HepG2 (cell line): ENCODE measurements around the gene WSB2. TPM values are rescaled to one million over a fixed set of nuclear protein-coding genes. Genes with fewer than 3 reads are reported as not detected.

Experiments used
- ASH2L ChIP-seq: fragments of 300-600, 200-600 bp; sonication (generic); IDR thresholded peaks from 2 replicates; pipeline ENCODE4 v1.7.0; 2017; ENCODE audit warnings: low read depth, mild to moderate bottlenecking, moderate library complexity, mixed read lengths, low read length; ENCODE audit not compliant: insufficient read length
- GATAD2A ChIP-seq: IDR thresholded peaks from 2 replicates; pipeline ENCODE4 v1.6.1; 2016
- SALL1 ChIP-seq: sonication (generic); formaldehyde crosslinking; IDR thresholded peaks from 2 replicates; pipeline ENCODE4 v1.8.0; 2022; ENCODE audit warnings: mild to moderate bottlenecking, missing genetic modification reagents
- TBP ChIP-seq: sonication (generic); formaldehyde crosslinking; IDR thresholded peaks from 2 replicates; pipeline ENCODE4 v1.5.0; 2020; ENCODE audit warnings: missing genetic modification reagents
- TMF1 ChIP-seq: sonication (generic); formaldehyde crosslinking; IDR thresholded peaks from 2 replicates; pipeline ENCODE4 v1.8.1; 2022; ENCODE audit warnings: low read depth, missing genetic modification reagents
- ZMYM2 ChIP-seq: sonication (generic); formaldehyde crosslinking; IDR thresholded peaks from 2 replicates; pipeline ENCODE4 v1.8.0; 2022; ENCODE audit warnings: mild to moderate bottlenecking, missing genetic modification reagents
- ZNF460 ChIP-seq: sonication (generic); formaldehyde crosslinking; IDR thresholded peaks from 2 replicates; pipeline ENCODE4 v1.5.1; 2020; ENCODE audit warnings: missing genetic modification reagents, mild to moderate bottlenecking, borderline replicate concordance
- ZNF724P ChIP-seq: sonication (generic); formaldehyde crosslinking; IDR thresholded peaks from 2 replicates; pipeline ENCODE4 v1.8.0; 2022; ENCODE audit warnings: missing genetic modification reagents, borderline replicate concordance
- polyA plus RNA-seq, 8 experiments: library from polyadenylated mRNA; depleted of rRNA in 3 of 8; stranded (reverse) in 7 of 8; unstranded in 1 of 8; fragments of >200 nt; fragmentation: Illumina TruSeq in 4 of 8; extraction: Trizol in 4 of 8; gene quantifications; 2 replicates each; pipeline versions ENCODE4 v1.2.1 to v1.2.3, GENCODE V29; 2011 to 2016; ENCODE audit warnings: low read depth in 4 of 8, missing spikeins in 1 of 8, mixed read lengths in 1 of 8; ENCODE audit not compliant: insufficient read depth in 1 of 8
- total RNA-seq, 5 experiments: library from RNA; depleted of rRNA; stranded (reverse); fragments of >200 nt; fragmentation: Illumina TruSeq; extraction: Trizol; gene quantifications; 2 replicates each; pipeline ENCODE4 v1.2.3, GENCODE V29; 2016; ENCODE audit warnings: low read depth in 1 of 5
- TF ChIP-seq, protein P1 (sequence below): sonication (generic); formaldehyde crosslinking; IDR thresholded peaks from 2 replicates; pipeline ENCODE4 v1.8.1; 2023; ENCODE audit warnings: mild to moderate bottlenecking, inconsistent platforms, moderate library complexity, missing genetic modification reagents, borderline replicate concordance
- TF ChIP-seq, protein P2 (sequence below): sonication (generic); formaldehyde crosslinking; IDR thresholded peaks from 2 replicates; pipeline ENCODE4 v1.5.0; 2020; ENCODE audit warnings: missing genetic modification reagents
- TF ChIP-seq, protein P3 (sequence below): sonication (generic); formaldehyde crosslinking; IDR thresholded peaks from 2 replicates; pipeline ENCODE4 v1.4.0; 2020; ENCODE audit warnings: missing genetic modification reagents, borderline replicate concordance
- TF ChIP-seq, protein P4 (sequence below): sonication (generic); formaldehyde crosslinking; IDR thresholded peaks from 2 replicates; pipeline ENCODE4 v1.4.0; 2020; ENCODE audit warnings: missing genetic modification reagents
- TF ChIP-seq, protein P5 (sequence below): IDR thresholded peaks from 2 replicates; pipeline ENCODE4 v1.6.1; 2012; ENCODE audit warnings: low read depth, low read length, improper control_type of control experiment
- TF ChIP-seq, protein P6 (sequence below), 2 experiments: sonication (generic) in 1 of 2; formaldehyde crosslinking in 1 of 2; IDR thresholded peaks; 2 replicates each; pipeline versions ENCODE4 v1.4.0 to v1.6.1; 2018 to 2020; ENCODE audit warnings: missing genetic modification reagents in 2 of 2, borderline replicate concordance in 1 of 2, low read depth in 1 of 2, mild to moderate bottlenecking in 1 of 2, missing biosample characterization in 1 of 2
- TF ChIP-seq, protein P7 (sequence below): sonication (generic); formaldehyde crosslinking; IDR thresholded peaks from 2 replicates; pipeline ENCODE4 v1.5.1; 2020; ENCODE audit warnings: mild to moderate bottlenecking, missing genetic modification reagents, borderline replicate concordance

WSB2 gene
- total and polyA plus RNA-seq, 2 of the 13 experiments (the other 11 are each of a cell fraction or from before 2014, with no cell fraction given), result 31.0 to 82.8 TPM

DNA sequence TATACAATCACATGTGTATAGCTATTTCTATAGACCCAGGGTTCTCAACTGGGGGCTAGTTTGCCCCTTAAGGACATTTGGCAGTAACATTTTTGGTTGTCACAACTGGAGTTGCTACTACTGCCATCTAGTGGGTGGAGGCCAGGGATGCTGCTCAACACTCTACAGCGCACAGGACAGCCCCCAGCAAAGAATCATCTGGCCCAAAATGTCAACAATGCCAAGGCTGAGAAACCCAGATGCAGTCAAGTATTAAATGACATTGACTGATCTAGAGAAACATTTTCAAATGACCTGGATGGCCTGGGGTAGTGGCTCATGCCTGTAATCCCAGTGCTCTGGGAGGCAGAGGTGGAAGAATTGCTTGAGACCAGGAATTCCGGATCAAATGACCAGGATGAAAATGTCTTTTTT, 5.8 kb downstream of the WSB2 start (continued):
- TF ChIP-seq, protein P1, sequence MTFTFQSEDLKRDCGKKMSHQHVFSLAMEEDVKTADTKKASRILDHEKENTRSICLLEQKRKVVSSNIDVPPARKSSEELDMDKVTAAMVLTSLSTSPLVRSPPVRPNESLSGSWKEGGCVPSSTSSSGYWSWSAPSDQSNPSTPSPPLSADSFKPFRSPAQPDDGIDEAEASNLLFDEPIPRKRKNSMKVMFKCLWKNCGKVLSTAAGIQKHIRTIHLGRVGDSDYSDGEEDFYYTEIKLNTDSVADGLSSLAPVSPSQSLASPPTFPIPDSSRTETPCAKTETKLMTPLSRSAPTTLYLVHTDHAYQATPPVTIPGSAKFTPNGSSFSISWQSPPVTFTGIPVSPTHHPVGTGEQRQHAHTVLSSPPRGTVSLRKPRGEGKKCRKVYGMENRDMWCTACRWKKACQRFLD (CRISPR knock-in tag), result no peak
- no peak for TF ChIP-seq ZMYM2 (CRISPR knock-in tag)
- TF ChIP-seq ASH2L, result peak; percentile 17
- no peak for TF ChIP-seq TBP (CRISPR knock-in tag)
- TF ChIP-seq, protein P2, sequence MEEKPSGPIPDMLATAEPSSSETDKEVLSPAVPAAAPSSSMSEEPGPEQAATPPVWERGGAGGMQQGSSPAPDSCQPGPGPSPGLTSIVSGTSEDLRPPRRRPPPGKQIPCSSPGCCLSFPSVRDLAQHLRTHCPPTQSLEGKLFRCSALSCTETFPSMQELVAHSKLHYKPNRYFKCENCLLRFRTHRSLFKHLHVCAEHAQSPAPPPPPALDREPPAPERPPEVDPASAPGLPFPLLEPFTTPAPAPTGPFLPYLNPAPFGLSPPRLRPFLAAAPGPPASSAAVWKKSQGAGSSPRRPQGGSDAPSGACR (CRISPR knock-in tag), result no peak
- TF ChIP-seq ZNF460 (CRISPR knock-in tag), result no peak
- TF ChIP-seq, protein P3, sequence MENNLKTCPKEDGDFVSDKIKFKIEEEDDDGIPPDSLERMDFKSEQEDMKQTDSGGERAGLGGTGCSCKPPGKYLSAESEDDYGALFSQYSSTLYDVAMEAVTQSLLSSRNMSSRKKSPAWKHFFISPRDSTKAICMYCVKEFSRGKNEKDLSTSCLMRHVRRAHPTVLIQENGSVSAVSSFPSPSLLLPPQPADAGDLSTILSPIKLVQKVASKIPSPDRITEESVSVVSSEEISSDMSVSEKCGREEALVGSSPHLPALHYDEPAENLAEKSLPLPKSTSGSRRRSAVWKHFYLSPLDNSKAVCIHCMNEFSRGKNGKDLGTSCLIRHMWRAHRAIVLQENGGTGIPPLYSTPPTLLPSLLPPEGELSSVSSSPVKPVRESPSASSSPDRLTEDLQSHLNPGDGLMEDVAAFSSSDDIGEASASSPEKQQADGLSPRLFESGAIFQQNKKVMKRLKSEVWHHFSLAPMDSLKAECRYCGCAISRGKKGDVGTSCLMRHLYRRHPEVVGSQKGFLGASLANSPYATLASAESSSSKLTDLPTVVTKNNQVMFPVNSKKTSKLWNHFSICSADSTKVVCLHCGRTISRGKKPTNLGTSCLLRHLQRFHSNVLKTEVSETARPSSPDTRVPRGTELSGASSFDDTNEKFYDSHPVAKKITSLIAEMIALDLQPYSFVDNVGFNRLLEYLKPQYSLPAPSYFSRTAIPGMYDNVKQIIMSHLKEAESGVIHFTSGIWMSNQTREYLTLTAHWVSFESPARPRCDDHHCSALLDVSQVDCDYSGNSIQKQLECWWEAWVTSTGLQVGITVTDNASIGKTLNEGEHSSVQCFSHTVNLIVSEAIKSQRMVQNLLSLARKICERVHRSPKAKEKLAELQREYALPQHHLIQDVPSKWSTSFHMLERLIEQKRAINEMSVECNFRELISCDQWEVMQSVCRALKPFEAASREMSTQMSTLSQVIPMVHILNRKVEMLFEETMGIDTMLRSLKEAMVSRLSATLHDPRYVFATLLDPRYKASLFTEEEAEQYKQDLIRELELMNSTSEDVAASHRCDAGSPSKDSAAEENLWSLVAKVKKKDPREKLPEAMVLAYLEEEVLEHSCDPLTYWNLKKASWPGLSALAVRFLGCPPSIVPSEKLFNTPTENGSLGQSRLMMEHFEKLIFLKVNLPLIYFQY (CRISPR knock-in tag), result no peak
- TF ChIP-seq TMF1 (CRISPR knock-in tag), result no peak
- TF ChIP-seq SALL1 (CRISPR knock-in tag), result peak; percentile 50
- TF ChIP-seq, protein P4, sequence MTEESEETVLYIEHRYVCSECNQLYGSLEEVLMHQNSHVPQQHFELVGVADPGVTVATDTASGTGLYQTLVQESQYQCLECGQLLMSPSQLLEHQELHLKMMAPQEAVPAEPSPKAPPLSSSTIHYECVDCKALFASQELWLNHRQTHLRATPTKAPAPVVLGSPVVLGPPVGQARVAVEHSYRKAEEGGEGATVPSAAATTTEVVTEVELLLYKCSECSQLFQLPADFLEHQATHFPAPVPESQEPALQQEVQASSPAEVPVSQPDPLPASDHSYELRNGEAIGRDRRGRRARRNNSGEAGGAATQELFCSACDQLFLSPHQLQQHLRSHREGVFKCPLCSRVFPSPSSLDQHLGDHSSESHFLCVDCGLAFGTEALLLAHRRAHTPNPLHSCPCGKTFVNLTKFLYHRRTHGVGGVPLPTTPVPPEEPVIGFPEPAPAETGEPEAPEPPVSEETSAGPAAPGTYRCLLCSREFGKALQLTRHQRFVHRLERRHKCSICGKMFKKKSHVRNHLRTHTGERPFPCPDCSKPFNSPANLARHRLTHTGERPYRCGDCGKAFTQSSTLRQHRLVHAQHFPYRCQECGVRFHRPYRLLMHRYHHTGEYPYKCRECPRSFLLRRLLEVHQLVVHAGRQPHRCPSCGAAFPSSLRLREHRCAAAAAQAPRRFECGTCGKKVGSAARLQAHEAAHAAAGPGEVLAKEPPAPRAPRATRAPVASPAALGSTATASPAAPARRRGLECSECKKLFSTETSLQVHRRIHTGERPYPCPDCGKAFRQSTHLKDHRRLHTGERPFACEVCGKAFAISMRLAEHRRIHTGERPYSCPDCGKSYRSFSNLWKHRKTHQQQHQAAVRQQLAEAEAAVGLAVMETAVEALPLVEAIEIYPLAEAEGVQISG (CRISPR knock-in tag), result peak; percentile 99
- TF ChIP-seq, protein P5, sequence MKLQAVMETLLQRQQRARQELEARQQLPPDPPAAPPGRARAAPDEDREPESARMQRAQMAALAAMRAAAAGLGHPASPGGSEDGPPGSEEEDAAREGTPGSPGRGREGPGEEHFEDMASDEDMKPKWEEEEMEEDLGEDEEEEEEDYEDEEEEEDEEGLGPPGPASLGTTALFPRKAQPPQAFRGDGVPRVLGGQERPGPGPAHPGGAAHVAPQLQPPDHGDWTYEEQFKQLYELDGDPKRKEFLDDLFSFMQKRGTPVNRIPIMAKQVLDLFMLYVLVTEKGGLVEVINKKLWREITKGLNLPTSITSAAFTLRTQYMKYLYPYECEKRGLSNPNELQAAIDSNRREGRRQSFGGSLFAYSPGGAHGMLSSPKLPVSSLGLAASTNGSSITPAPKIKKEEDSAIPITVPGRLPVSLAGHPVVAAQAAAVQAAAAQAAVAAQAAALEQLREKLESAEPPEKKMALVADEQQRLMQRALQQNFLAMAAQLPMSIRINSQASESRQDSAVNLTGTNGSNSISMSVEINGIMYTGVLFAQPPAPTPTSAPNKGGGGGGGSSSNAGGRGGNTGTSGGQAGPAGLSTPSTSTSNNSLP, result 0 out of 2 replicates have a peak, but pooled peaks have one; percentile 29
- TF ChIP-seq, protein P6, sequence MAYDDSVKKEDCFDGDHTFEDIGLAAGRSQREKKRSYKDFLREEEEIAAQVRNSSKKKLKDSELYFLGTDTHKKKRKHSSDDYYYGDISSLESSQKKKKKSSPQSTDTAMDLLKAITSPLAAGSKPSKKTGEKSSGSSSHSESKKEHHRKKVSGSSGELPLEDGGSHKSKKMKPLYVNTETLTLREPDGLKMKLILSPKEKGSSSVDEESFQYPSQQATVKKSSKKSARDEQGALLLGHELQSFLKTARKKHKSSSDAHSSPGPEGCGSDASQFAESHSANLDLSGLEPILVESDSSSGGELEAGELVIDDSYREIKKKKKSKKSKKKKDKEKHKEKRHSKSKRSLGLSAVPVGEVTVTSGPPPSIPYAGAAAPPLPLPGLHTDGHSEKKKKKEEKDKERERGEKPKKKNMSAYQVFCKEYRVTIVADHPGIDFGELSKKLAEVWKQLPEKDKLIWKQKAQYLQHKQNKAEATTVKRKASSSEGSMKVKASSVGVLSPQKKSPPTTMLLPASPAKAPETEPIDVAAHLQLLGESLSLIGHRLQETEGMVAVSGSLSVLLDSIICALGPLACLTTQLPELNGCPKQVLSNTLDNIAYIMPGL (CRISPR knock-in tag; IDR thresholded peaks at IDR 0.05; ENCODE audit: borderline replicate concordance in 1 of 2, low read depth in 1 of 2), result peak in 1 of 2 experiments; percentile 56; a peak in 1 of 4 replicates
- no peak for TF ChIP-seq ZNF724P (CRISPR knock-in tag)
- TF ChIP-seq, protein P7, sequence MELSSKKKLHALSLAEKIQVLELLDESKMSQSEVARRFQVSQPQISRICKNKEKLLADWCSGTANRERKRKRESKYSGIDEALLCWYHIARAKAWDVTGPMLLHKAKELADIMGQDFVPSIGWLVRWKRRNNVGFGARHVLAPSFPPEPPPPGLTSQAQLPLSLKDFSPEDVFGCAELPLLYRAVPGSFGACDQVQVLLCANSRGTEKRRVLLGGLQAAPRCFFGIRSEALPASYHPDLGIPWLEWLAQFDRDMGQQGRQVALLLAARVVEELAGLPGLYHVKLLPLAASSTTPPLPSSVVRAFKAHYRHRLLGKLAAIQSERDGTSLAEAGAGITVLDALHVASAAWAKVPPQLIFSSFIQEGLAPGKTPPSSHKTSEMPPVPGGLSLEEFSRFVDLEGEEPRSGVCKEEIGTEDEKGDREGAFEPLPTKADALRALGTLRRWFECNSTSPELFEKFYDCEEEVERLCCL (CRISPR knock-in tag), result no peak
- peak; percentile 33; the same call in 1 of the 2 replicates for TF ChIP-seq GATAD2A (CRISPR knock-in tag)
